A673 (cell line): ENCODE results near the gene CEBPA. TPM values are rescaled to one million over a fixed set of nuclear protein-coding genes. Genes with fewer than 3 reads are reported as not detected.
A peak's percentile ranks its signal among the peaks of the same experiment; 100 is the strongest.

Experiments used
- BruUV-seq: library from RNA; stranded (reverse); fragments of 400-500 nt; replicated peaks from 2 replicates; lab custom pipeline; 2021; lab: Mats Ljungman, UMichigan
- CTCF ChIA-PET: fragments of 300-600 bp; sonication (Branson Sonifier 250); formaldehyde crosslinking; loops from one replicate; lab custom pipeline; 2022; ENCODE audit warnings: antibody characterized with exemption; lab: Charles Lee
- POLR2A ChIA-PET: fragments of 300-600 bp; sonication (Branson Sonifier 250); formaldehyde crosslinking; loops from one replicate; lab custom pipeline; 2022; ENCODE audit warnings: antibody characterized with exemption; ENCODE audit not compliant: low non-redundant PET; lab: Charles Lee
- DNase-seq: peaks from one replicate; pipeline ENCODE4 v3.0.0-alpha.2; 2015; ENCODE audit warnings: low spot score
- H3K27ac ChIP-seq: fragments of 200-600 bp; sonication (generic); 2 replicates; pipeline ENCODE4 v1.5.1; 2016; ENCODE audit warnings: mixed run types, low read depth, mild to moderate bottlenecking, mixed read lengths, antibody characterized with exemption, low read length; ENCODE audit not compliant: poor library complexity, severe bottlenecking
- H3K27me3 ChIP-seq: fragments of 200-600 bp; sonication (generic); replicated peaks from 2 replicates; pipeline ENCODE4 v1.6.1; 2017; ENCODE audit warnings: mixed run types, low read depth, mild to moderate bottlenecking, mixed read lengths, antibody characterized with exemption, low read length; ENCODE audit not compliant: insufficient read depth, poor library complexity
- H3K36me3 ChIP-seq: fragments of 200-600 bp; sonication (generic); 2 replicates; pipeline ENCODE4 v1.6.1; 2016; ENCODE audit warnings: mixed run types, mild to moderate bottlenecking, mixed read lengths, antibody characterized with exemption, low read length; ENCODE audit not compliant: insufficient read depth, poor library complexity, severe bottlenecking
- H3K4me1 ChIP-seq: fragments of 200-600 bp; sonication (generic); 2 replicates; pipeline ENCODE4 v1.6.1; 2017; ENCODE audit warnings: mixed run types, mild to moderate bottlenecking, mixed read lengths, antibody characterized with exemption, low read length; ENCODE audit not compliant: insufficient read depth, poor library complexity, severe bottlenecking
- H3K4me3 ChIP-seq: fragments of 200-600 bp; sonication (generic); 2 replicates; pipeline ENCODE4 v1.5.1; 2016; ENCODE audit warnings: low read depth, mixed run types, mild to moderate bottlenecking, mixed read lengths, low read length; ENCODE audit not compliant: poor library complexity, severe bottlenecking
- H3K9me3 ChIP-seq: fragments of 200-600 bp; sonication (generic); 2 replicates; pipeline ENCODE4 v1.6.1; 2016; ENCODE audit warnings: mixed run types, low read depth, mild to moderate bottlenecking, mixed read lengths, antibody characterized with exemption, low read length; ENCODE audit not compliant: poor library complexity, severe bottlenecking
- EZH2 ChIP-seq: fragments of 200-600 bp; sonication (generic); IDR thresholded peaks from 2 replicates; pipeline ENCODE4 v1.6.1; 2017; ENCODE audit warnings: borderline replicate concordance, low read depth, mild to moderate bottlenecking, mixed read lengths, antibody characterized with exemption, low read length; ENCODE audit not compliant: poor library complexity, severe bottlenecking
- intact Hi-C: fragments of 100-400 bp; cut with micrococcal nuclease; formaldehyde crosslinking; loops from one replicate; pipeline ENCODE4 v1.10.0; 2022; ENCODE audit not compliant: unreplicated experiment
- total RNA-seq: library from RNA; stranded (reverse); gene quantifications from 2 replicates; pipeline ENCODE4 v1.2.3, GENCODE V29; 2021
- TF ChIP-seq, protein P1 (sequence below): fragments of 300-800, 200-600 bp; sonication (generic); conservative IDR thresholded peaks from 2 replicates; pipeline ENCODE4 v1.5.1; 2017; ENCODE audit warnings: low read depth, mild to moderate bottlenecking, antibody characterized with exemption, low read length, moderate library complexity, mixed read lengths

The CEBPA gene
- total RNA-seq, 1 experiment from 2014 or later = 1.4 TPM

DNA sequence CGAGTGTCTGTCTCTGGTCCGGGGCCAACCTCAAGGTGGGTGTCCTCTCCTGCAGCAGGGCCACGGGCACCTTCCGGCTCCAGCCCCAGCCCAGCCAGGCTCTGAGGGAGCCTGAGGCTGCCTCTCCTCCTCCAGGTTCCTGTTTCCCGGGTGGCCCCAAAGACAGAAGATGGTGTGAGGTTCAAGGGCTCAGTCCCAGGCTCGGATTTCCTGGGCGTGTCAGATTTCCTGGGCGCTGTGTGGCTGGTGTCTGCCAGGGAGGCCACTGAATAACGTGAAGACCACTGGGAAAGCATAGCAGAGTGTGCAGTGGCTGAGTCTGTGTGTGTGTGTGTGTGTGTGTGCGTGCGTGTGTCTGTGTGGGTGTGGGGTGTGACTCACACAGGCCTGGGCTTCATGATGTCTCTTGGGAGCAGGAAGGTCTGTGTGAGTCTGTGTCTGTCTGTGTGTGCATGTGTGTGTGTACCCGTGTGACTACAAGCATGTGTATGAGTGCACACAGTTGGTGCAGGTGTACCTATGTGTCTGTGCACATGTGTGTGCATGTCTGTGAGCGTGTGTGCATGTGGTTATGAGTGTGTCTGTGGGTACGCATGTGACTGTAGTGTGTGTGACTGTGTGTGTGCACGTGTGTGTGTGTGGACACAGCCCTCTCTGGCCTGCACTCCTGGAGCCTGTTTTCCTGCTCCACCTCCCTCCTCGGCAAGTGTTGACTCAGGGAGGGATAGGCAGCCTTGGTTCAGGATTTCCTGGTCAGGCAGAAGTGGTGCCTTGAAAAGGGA is 28.3 kb downstream of the CEBPA start:
- no peaks in the 10 kb centered on the region for H3K36me3 ChIP-seq
- no peaks in the 10 kb centered on the region for H3K9me3 ChIP-seq
- ChIA-PET POLR2A (no interaction called here), CTCF (no interaction called here)
- no peak overlapping the region for H3K27ac ChIP-seq
- intact Hi-C loops = no loop called here
- no TSS peak for BruUV-seq
- H3K27me3 ChIP-seq = no peaks in the 10 kb centered on the region
- H3K4me1 ChIP-seq = peaks cover 6% of the 10 kb centered on the region
- peak; percentile 70 for DNase-seq
- H3K4me3 ChIP-seq = no peak overlapping the region
- no peak for TF ChIP-seq EZH2
- TF ChIP-seq, protein P1, sequence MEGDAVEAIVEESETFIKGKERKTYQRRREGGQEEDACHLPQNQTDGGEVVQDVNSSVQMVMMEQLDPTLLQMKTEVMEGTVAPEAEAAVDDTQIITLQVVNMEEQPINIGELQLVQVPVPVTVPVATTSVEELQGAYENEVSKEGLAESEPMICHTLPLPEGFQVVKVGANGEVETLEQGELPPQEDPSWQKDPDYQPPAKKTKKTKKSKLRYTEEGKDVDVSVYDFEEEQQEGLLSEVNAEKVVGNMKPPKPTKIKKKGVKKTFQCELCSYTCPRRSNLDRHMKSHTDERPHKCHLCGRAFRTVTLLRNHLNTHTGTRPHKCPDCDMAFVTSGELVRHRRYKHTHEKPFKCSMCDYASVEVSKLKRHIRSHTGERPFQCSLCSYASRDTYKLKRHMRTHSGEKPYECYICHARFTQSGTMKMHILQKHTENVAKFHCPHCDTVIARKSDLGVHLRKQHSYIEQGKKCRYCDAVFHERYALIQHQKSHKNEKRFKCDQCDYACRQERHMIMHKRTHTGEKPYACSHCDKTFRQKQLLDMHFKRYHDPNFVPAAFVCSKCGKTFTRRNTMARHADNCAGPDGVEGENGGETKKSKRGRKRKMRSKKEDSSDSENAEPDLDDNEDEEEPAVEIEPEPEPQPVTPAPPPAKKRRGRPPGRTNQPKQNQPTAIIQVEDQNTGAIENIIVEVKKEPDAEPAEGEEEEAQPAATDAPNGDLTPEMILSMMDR = no peak

DNA sequence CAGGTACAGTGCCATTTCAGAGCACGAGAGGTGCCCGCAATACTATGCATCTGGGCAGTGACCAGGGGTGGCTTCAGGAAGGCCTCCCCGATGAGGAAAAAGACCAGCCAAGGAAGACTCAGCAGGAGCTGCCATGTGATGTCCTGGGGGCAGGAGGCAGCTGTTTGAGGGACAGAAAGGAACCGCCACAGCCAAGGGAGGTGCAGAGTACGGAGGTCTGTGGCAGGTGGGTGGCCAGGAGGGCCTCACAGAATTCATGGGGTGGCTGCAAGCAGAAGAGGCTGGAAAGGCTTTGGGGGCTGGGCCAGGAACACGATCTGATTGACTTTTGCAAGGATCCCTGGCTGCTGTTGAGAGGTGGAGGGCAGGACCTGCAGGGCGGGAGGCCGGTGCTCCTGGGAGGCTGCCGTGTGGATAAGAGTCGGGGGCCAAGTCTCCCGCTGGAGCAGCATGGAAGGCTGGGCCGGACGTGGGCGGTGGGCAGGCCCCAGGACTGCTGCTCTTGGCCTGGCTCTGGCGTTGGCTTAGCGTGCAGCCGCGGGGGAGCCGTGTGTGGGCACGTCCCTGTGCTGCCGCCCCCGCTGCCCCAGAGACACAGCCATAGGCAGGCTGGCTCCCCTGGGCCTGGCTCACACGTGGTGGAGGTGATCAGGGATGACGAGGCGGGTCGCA is 29.1 kb downstream of the CEBPA start:
- ChIA-PET CTCF (no interaction called here), POLR2A (no interaction called here)

DNA sequence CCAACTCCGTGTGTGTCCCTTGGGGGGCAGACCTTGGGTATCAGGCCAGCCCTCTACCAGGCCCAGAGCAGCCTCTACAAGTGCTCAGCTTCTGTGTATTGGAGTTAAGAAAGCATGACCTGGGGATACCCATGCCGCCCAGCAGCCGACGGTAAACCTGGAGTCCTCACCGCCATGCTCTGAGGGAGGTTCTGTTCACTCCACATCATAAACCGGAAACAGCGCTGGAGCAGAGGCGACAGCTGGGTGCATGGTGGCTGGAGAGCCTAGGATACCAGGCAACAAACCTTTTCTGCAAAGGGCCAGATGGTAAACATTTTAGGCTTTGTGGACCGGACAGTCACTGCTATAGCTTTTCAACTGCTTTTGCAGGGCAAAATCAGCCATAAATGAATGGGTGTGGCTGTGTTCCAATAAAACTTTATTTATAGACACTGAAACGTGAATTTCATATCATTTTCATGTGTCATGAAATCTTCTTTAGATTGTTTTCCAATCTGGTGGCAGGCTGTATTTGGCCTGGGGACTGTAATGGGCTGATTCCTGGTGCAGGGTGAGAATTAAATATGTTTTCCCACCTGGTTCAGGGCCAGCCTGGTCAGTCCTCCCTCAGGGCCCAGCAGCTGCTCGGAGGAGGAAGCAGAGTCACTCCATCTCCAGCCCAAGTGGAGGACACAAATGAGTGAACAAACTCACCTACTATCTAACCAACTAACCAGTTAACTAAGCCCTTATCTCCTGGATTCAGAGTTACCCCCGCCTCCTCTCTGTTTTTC is 30.9 kb downstream of the CEBPA start:
- BruUV-seq = no TSS peak
- Histone ChIP-seq H3K27me3 (no peaks in the 10 kb centered on the region), H3K27ac (no peak overlapping the region), H3K4me3 (no peak overlapping the region), H3K4me1 (peaks cover 6% of the 10 kb centered on the region), H3K36me3 (no peaks in the 10 kb centered on the region), H3K9me3 (no peaks in the 10 kb centered on the region)
- DNase-seq = no peak
- intact Hi-C loops = no loop called here
- ChIA-PET CTCF (no interaction called here), POLR2A (interaction anchor here (0.6 kb wide), 1 partner anchor 313 kb away, joined by 5 read pairs; no protein-coding TSS in a partner anchor)
- TF ChIP-seq EZH2 = no peak
- TF ChIP-seq, protein P1 = no peak

More for the DNA sequence above, 29.1 kb downstream of the CEBPA start:
- H3K9me3 ChIP-seq = no peaks in the 10 kb centered on the region
- BruUV-seq = no TSS peak
- no peak overlapping the region for H3K4me3 ChIP-seq
- DNase-seq = no peak
- no peaks in the 10 kb centered on the region for H3K27me3 ChIP-seq
- peaks cover 6% of the 10 kb centered on the region for H3K4me1 ChIP-seq
- no peak for TF ChIP-seq EZH2
- TF ChIP-seq, protein P1 = no peak
- no peaks in the 10 kb centered on the region for H3K36me3 ChIP-seq
- H3K27ac ChIP-seq = no peak overlapping the region
- intact Hi-C loops = no loop called here
